ENCODE data around the gene FAM13B. TPM values are rescaled to one million over a fixed set of nuclear protein-coding genes. Genes with fewer than 3 reads are reported as not detected.
A peak's percentile ranks its signal among the peaks of the same experiment; 100 is the strongest.

Gene FAM13B
- total and polyA plus RNA-seq, 9 of the 15 experiments (the other 6 are each of a cell fraction or from before 2014, with no cell fraction given), result 2.3 to 21.6 (median 14.1) TPM

DNA sequence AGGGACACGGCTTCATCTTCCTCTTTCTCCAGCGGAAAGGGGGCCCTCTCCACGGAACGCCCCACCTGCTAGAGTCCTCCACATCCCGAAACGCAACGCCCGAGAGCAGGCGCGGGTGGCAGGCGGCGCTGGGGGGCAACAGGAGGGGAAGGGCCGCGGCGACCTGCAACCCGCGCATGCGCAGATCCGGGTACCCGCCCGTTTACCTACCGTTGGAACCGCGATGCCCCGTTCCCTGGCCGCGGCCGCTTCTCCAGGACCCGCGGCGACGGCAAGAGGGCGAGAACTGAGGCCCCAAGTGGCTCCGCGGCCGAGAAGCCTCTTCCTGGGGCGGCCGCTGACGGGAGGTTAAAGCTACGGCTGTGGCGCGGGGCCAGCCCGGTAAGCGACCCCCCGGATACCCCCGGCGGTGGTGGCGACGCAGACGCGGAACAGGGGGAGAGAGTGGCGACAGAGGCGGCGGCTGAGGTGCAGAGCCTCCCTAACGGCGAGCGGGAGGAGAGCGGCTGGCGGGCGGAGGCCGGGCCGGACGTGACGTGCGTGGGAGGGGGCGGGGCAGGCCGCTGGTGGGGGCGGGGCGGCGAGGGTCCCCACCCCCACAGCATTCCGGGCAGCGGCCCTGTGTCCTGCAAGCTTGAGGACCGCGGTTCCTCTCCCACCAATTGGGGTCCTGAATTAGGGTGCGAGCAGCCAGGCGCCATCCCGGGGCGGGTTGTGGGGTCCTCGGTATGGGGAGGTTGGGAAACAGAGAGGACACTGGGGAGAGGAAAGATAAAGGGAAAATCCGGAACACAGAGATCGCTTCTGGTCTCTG is at the start of gene FAM13B (continued):
- no peak for TF ChIP-seq HDAC6 (IDR thresholded peaks at IDR 0.05; ENCODE audit: low read depth, low read length)
- TF ChIP-seq POLR2H (tag; IDR thresholded peaks at IDR 0.05; ENCODE audit: low read depth), result peak; percentile 77
- TF ChIP-seq ILF3 (IDR thresholded peaks at IDR 0.05; ENCODE audit: borderline replicate concordance), result no peak
- TF ChIP-seq MAFK (IDR thresholded peaks at IDR 0.05; ENCODE audit: low read length), result no peak
- TF ChIP-seq SIRT6 (IDR thresholded peaks at IDR 0.05; ENCODE audit: low read depth, low read length), result no peak
- TF ChIP-seq MLLT1 (IDR thresholded peaks at IDR 0.05), result no peak
- TF ChIP-seq, protein P1, sequence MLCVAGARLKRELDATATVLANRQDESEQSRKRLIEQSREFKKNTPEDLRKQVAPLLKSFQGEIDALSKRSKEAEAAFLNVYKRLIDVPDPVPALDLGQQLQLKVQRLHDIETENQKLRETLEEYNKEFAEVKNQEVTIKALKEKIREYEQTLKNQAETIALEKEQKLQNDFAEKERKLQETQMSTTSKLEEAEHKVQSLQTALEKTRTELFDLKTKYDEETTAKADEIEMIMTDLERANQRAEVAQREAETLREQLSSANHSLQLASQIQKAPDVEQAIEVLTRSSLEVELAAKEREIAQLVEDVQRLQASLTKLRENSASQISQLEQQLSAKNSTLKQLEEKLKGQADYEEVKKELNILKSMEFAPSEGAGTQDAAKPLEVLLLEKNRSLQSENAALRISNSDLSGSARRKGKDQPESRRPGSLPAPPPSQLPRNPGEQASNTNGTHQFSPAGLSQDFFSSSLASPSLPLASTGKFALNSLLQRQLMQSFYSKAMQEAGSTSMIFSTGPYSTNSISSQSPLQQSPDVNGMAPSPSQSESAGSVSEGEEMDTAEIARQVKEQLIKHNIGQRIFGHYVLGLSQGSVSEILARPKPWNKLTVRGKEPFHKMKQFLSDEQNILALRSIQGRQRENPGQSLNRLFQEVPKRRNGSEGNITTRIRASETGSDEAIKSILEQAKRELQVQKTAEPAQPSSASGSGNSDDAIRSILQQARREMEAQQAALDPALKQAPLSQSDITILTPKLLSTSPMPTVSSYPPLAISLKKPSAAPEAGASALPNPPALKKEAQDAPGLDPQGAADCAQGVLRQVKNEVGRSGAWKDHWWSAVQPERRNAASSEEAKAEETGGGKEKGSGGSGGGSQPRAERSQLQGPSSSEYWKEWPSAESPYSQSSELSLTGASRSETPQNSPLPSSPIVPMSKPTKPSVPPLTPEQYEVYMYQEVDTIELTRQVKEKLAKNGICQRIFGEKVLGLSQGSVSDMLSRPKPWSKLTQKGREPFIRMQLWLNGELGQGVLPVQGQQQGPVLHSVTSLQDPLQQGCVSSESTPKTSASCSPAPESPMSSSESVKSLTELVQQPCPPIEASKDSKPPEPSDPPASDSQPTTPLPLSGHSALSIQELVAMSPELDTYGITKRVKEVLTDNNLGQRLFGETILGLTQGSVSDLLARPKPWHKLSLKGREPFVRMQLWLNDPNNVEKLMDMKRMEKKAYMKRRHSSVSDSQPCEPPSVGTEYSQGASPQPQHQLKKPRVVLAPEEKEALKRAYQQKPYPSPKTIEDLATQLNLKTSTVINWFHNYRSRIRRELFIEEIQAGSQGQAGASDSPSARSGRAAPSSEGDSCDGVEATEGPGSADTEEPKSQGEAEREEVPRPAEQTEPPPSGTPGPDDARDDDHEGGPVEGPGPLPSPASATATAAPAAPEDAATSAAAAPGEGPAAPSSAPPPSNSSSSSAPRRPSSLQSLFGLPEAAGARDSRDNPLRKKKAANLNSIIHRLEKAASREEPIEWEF (CRISPR knock-in tag; IDR thresholded peaks at IDR 0.05), result no peak
- peak; percentile 73 to 84; a peak in 3 of 4 replicates for TF ChIP-seq NONO (IDR thresholded peaks at IDR 0.05; ENCODE audit: low read depth in 2 of 2, low read length in 1 of 2)
- TF ChIP-seq HES1 (IDR thresholded peaks at IDR 0.05; ENCODE audit: low read depth), result no peak
- TF ChIP-seq BDP1 (IDR thresholded peaks at IDR 0.05; ENCODE audit: insufficient read depth, insufficient read length), result no peak
- TF ChIP-seq NFIX (CRISPR knock-in tag; IDR thresholded peaks at IDR 0.05; ENCODE audit: low read depth), result no peak
- no peak for TF ChIP-seq MED1 (CRISPR knock-in tag; IDR thresholded peaks at IDR 0.05; ENCODE audit: borderline replicate concordance)
- peak; percentile 52 for TF ChIP-seq FUS (optimal IDR thresholded peaks at IDR 0.05; ENCODE audit: low read depth, low read length)
- TF ChIP-seq ATF1 (CRISPR knock-in tag; IDR thresholded peaks at IDR 0.05), result no peak
- TF ChIP-seq ATF1 (tag; IDR thresholded peaks at IDR 0.05), result peak; percentile 77
- TF ChIP-seq GATAD2A (IDR thresholded peaks at IDR 0.05), result no peak
- TF ChIP-seq MEIS2 (IDR thresholded peaks at IDR 0.05; ENCODE audit: partially characterized antibody), result peak; percentile 75
- no peak for TF ChIP-seq NFYB (IDR thresholded peaks at IDR 0.05; ENCODE audit: extremely low read depth, insufficient read length)
- no peak for TF ChIP-seq STAT6 (CRISPR knock-in tag; IDR thresholded peaks at IDR 0.05)
